ENCODE measurements around the gene TMEM201.

The TMEM201 gene

GRCh38 chr1:9653491-9654050, 64.9 kb downstream of the TMEM201 start:
- no peak for DNase-seq (ENCODE audit: low read depth in 2 of 2)

GRCh38 chr1:9654051-9654833, 65.5 kb downstream of the TMEM201 start:
- DNase-seq (ENCODE audit: low read depth in 2 of 2) = peak in 1 of 2 donors; percentile 9

GRCh38 chr1:9654834-9655723, 66.4 kb downstream of the TMEM201 start:
- peak in 1 of 2 donors; percentile 40 for DNase-seq (ENCODE audit: low read depth in 2 of 2)

GRCh38 chr1:9655836-9656235, 67.1 kb downstream of the TMEM201 start:
- DNase-seq (ENCODE audit: low read depth in 2 of 2) = no peak

GRCh38 chr1:9657521-9658032, 68.9 kb downstream of the TMEM201 start:
- DNase-seq (ENCODE audit: low read depth in 2 of 2) = no peak

GRCh38 chr1:9658199-9658598, 69.5 kb downstream of the TMEM201 start:
- DNase-seq (ENCODE audit: low read depth in 2 of 2) = no peak

- DNase-seq (ENCODE audit: low read depth in 2 of 2) = no peak
Observed at GRCh38 chr1:9659328-9659727, 70.6 kb downstream of the TMEM201 start.

- DNase-seq (ENCODE audit: low read depth in 2 of 2) = no peak
Observed at GRCh38 chr1:9663257-9663656, 74.5 kb downstream of the TMEM201 start.

All from stimulated activated CD4-positive, alpha-beta T cell treated with anti-CD3 and anti-CD28 coated beads, Interleukin-1b, Interleukin-23, amount 100 ng/mL, for 4 hours (primary cell).